MM.1S (cell line): ENCODE results near the gene SLC9A3.

Experiments used
- EZH2 ChIP-seq: fragments of 300-600 bp; sonication (generic); optimal IDR thresholded peaks from 2 replicates; pipeline ENCODE3; 2017; ENCODE audit warnings: low read depth, mild to moderate bottlenecking, antibody characterized with exemption, low read length, mixed read lengths
- EZH2phosphoT487 ChIP-seq: fragments of 300-600 bp; sonication (generic); IDR thresholded peaks from 2 replicates; pipeline ENCODE4 v1.6.1; 2018; ENCODE audit warnings: antibody characterized with exemption, low read length
- TF ChIP-seq, protein P1 (sequence below): fragments of 300-600 bp; sonication (generic); IDR thresholded peaks from 2 replicates; pipeline ENCODE4 v1.5.1; 2016; ENCODE audit warnings: antibody characterized with exemption, low read length, mixed read lengths

DNA sequence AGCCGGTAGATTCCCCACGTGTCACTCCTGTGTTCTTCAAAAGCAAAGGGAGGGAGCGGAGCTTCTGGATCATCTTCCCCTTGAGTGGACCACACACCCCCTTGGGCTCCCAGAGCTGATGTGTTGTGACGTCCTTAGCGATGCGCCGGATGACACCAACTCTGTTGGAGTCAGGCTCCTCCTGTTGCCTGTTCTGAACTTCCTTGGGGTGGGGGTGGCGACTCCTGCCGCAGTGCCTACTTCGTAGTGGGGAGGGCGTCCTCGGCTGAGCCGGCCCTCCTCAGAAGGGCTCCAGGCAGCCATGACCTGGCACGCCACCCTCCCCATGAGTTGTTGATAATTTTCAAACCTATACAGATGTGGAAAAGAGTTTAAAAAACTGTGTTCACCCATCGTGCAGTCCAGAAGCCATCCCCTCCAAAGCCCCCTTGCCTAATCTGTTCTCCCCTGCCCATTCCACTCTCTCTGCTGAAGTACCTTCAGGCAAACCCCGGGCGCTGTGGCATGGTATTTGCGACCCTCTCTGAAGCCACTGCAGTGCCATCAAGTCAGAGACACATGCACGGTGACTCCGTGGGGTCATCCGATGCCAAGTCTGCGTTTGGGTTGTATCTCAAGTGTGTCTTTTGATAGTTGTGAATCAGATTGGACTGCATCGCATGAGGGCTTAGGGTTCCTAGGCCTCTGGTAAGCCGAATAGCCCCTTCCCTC is 64.5 kb downstream of the SLC9A3 start:
- no peak for TF ChIP-seq EZH2phosphoT487
- TF ChIP-seq, protein P1, sequence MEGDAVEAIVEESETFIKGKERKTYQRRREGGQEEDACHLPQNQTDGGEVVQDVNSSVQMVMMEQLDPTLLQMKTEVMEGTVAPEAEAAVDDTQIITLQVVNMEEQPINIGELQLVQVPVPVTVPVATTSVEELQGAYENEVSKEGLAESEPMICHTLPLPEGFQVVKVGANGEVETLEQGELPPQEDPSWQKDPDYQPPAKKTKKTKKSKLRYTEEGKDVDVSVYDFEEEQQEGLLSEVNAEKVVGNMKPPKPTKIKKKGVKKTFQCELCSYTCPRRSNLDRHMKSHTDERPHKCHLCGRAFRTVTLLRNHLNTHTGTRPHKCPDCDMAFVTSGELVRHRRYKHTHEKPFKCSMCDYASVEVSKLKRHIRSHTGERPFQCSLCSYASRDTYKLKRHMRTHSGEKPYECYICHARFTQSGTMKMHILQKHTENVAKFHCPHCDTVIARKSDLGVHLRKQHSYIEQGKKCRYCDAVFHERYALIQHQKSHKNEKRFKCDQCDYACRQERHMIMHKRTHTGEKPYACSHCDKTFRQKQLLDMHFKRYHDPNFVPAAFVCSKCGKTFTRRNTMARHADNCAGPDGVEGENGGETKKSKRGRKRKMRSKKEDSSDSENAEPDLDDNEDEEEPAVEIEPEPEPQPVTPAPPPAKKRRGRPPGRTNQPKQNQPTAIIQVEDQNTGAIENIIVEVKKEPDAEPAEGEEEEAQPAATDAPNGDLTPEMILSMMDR, result no peak
- no peak for TF ChIP-seq EZH2
